IPS-15b (cell line): Measurements from ENCODE around the gene NPAS3.

Source experiments
- H3K27me3 ChIP-seq: one replicate; pipeline ENCODE4 v1.6.1; 2013; ENCODE audit warnings: low read length; ENCODE audit not compliant: control insufficient read depth, insufficient read depth
- H3K36me3 ChIP-seq: one replicate; pipeline ENCODE4 v1.6.1; 2013; ENCODE audit warnings: low read length; ENCODE audit not compliant: control insufficient read depth, insufficient read depth
- H3K4me1 ChIP-seq: one replicate; pipeline ENCODE4 v1.6.1; 2013; ENCODE audit warnings: mild to moderate bottlenecking, low read length; ENCODE audit not compliant: control insufficient read depth, insufficient read depth
- H3K4me3 ChIP-seq: one replicate; pipeline ENCODE4 v1.5.1; 2013; ENCODE audit warnings: low read depth, low read length
- H3K9ac ChIP-seq: one replicate; pipeline ENCODE4 v1.6.1; 2013; ENCODE audit warnings: low read depth, mild to moderate bottlenecking, low read length
- H3K9me3 ChIP-seq: one replicate; pipeline ENCODE4 v1.6.1; 2013; ENCODE audit warnings: mild to moderate bottlenecking, low read length; ENCODE audit not compliant: control insufficient read depth, insufficient read depth

Gene NPAS3

DNA sequence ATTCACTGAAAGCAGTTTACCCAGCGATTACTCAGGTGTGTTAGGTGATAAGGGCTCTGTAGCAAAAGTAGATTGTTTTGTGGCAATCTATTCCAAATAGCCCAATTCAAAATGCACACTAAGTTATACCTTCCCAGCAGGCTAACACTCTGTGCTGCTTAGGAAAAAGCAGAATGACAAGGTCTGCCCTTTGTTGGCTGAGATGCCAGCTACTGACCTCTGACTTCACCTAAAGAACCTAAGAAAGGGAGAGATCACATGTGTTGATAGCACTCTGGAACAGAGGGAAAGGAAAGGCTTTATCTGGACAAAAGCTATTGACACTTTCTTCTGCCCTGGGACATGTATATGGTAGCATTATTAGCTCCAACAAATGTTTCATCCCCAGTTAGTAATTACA, 609.9 kb downstream of the NPAS3 start:
- Histone ChIP-seq H3K9ac (no peak overlapping the region), H3K4me3 (no peak overlapping the region), H3K27me3 (no peaks in the 10 kb centered on the region), H3K9me3 (no peaks in the 10 kb centered on the region), H3K4me1 (no peaks in the 10 kb centered on the region), H3K36me3 (no peaks in the 10 kb centered on the region)

GRCh38 chr14:33551963-33552362, 613.3 kb downstream of the NPAS3 start:
- Histone ChIP-seq H3K9me3 (no peaks in the 10 kb centered on the region), H3K4me3 (no peak overlapping the region), H3K36me3 (no peaks in the 10 kb centered on the region), H3K27me3 (no peaks in the 10 kb centered on the region), H3K4me1 (no peaks in the 10 kb centered on the region), H3K9ac (no peak overlapping the region)

GRCh38 chr14:33553706-33554278, 615.1 kb downstream of the NPAS3 start:
- Histone ChIP-seq H3K36me3 (no peaks in the 10 kb centered on the region), H3K4me3 (no peak overlapping the region), H3K9ac (no peak overlapping the region), H3K9me3 (no peaks in the 10 kb centered on the region), H3K4me1 (no peaks in the 10 kb centered on the region), H3K27me3 (no peaks in the 10 kb centered on the region)

- Histone ChIP-seq H3K36me3 (no peaks in the 10 kb centered on the region), H3K9me3 (no peaks in the 10 kb centered on the region), H3K9ac (no peak overlapping the region), H3K27me3 (no peaks in the 10 kb centered on the region), H3K4me3 (no peak overlapping the region), H3K4me1 (no peaks in the 10 kb centered on the region)
Measured at GRCh38 chr14:33554988-33555387, 616.3 kb downstream of the NPAS3 start.

- Histone ChIP-seq H3K9ac (no peak overlapping the region), H3K9me3 (no peaks in the 10 kb centered on the region), H3K4me1 (no peaks in the 10 kb centered on the region), H3K36me3 (no peaks in the 10 kb centered on the region), H3K27me3 (no peaks in the 10 kb centered on the region), H3K4me3 (no peak overlapping the region)
Measured at GRCh38 chr14:33555710-33556350, 617.2 kb downstream of the NPAS3 start.

DNA sequence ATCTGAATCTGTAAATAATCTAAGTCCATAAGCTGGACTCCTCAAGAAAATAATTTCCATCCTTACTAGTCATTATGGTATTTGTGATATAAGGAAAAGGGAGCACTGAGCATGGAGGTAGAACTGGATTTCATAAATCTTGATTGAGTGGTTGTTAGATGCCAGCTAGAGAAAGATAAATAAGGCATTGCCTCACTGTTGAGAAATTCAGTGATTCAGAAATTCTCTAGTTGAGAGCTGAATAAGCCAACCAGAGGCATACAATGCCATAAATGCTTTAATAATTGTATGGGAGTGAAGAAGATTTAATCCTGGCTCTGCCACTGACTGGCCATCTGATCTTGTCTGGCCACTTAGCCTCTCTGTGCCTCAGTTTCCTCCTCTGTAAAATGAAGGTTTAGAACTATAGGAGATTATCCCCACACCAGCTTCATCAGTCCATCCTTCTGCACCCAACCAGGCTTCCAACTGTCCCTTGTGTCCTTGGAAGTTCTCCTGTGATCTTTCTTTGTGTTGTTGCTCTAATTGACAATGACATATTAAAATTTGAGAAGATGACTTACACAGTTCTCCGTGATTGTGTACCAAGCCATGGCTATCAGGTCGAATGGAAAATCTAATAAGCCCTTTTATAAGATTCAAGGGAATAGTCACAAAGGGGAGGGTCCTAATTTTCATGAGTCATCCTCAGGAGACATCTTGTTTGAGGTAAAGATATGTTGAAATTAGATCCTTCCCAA, 617.9 kb downstream of the NPAS3 start:
- Histone ChIP-seq H3K9ac (no peak overlapping the region), H3K36me3 (no peaks in the 10 kb centered on the region)

DNA sequence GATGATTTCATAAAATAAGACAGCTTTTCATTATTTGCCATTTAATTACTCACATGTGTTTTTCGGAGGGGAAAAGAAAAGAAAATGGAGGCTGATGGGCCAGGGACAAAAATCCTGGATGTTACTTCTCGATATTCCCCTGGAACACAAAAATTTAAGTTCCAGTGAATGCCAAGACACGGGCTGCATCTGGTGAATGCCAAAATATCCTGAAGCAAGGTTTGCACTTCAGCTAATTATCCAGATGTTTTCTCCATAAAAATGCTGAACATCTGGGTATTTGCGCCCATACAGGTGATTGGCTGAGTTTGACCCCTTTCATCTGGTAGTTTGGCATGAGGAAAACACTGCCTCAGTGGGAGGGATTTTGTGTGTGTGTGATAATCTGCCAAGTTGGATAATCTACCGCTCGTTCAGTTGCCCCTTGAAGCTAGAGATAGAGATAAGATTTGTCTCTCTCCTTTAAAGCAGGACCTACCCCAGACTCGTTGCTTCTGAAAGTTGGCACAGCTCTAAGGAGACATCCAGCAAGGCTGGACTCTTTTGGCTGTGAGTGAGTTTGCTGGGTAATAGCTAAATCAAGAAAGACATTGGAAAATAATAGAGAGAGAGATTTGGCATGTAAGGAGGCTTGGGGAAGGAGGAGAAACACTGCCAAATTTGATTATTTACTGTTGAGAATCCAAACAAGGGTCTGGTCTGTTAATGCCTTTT, 622.2 kb downstream of the NPAS3 start:
- no peaks in the 10 kb centered on the region for H3K9me3 ChIP-seq
- no peaks in the 10 kb centered on the region for H3K36me3 ChIP-seq
- no peak overlapping the region for H3K4me3 ChIP-seq
- no peak overlapping the region for H3K9ac ChIP-seq
- H3K4me1 ChIP-seq: no peaks in the 10 kb centered on the region
- H3K27me3 ChIP-seq: no peaks in the 10 kb centered on the region

More for the DNA sequence above, 617.9 kb downstream of the NPAS3 start:
- H3K27me3 ChIP-seq: no peaks in the 10 kb centered on the region
- H3K4me1 ChIP-seq: no peaks in the 10 kb centered on the region
- no peaks in the 10 kb centered on the region for H3K9me3 ChIP-seq
- H3K4me3 ChIP-seq: no peak overlapping the region

DNA sequence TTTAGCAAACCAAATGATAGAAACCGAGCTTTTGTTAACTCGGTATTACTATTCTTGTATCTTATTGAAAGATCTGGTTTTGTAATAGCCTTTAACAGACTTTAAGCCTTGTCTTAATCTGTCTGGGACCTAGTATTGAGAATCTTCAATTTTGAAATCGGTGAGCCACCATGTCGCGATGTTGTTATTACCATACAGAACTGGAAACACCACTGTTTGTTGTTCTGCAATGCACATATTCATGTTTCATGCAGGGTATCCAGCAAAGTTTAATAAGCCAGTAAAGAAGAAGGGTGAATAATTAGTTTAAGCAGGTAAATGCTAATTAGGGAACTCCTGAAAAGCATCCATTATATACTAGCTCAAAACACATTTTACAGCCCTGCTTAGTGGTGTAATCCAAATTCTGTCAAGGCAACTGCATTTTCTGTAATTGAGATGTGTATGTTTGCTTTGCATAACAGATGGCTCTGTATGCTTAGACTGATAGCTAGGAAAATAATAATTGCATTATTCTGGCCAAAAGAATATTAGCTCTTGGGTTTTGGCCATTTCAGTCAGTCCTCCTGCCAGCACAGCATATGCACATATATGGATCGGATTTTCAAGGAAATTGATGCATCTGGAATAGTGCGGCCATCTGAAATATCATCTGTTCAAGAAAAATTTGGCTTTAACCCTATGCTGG, 623.0 kb downstream of the NPAS3 start:
- no peaks in the 10 kb centered on the region for H3K36me3 ChIP-seq
- H3K4me1 ChIP-seq: no peaks in the 10 kb centered on the region
- H3K4me3 ChIP-seq: no peak overlapping the region
- H3K9me3 ChIP-seq: no peaks in the 10 kb centered on the region
- H3K27me3 ChIP-seq: no peaks in the 10 kb centered on the region
- no peak overlapping the region for H3K9ac ChIP-seq

- H3K36me3 ChIP-seq: no peaks in the 10 kb centered on the region
- no peak overlapping the region for H3K9ac ChIP-seq
- H3K4me3 ChIP-seq: no peak overlapping the region
- H3K27me3 ChIP-seq: no peaks in the 10 kb centered on the region
- H3K9me3 ChIP-seq: no peaks in the 10 kb centered on the region
- no peaks in the 10 kb centered on the region for H3K4me1 ChIP-seq
Measured at GRCh38 chr14:33563191-33563900, 624.7 kb downstream of the NPAS3 start.

GRCh38 chr14:33563901-33564197, 625.2 kb downstream of the NPAS3 start:
- Histone ChIP-seq H3K9me3 (no peaks in the 10 kb centered on the region), H3K27me3 (no peaks in the 10 kb centered on the region), H3K9ac (no peak overlapping the region), H3K36me3 (no peaks in the 10 kb centered on the region), H3K4me3 (no peak overlapping the region), H3K4me1 (no peaks in the 10 kb centered on the region)
